ENCODE data around the gene NMT1.

NMT1 gene

GRCh38 chr17:45104029-45104428 lies 42.9 kb downstream of the NMT1 start:
- TF ChIP-seq CTCF (IDR thresholded peaks at IDR 0.05; ENCODE audit: low read length, missing control alignments), result no peak
- no peak for DNase-seq (ENCODE audit: low read depth)

GRCh38 chr17:45104497-45104896 lies 43.4 kb downstream of the NMT1 start:
- no peak overlapping the region for H3K4me3 ChIP-seq (replicated peaks; ENCODE audit: low read depth, low read length)
- no peak for DNase-seq (ENCODE audit: low read depth)
- TF ChIP-seq CTCF (IDR thresholded peaks at IDR 0.05; ENCODE audit: low read length, missing control alignments), result no peak

More at GRCh38 chr17:45104029-45104428, 42.9 kb downstream of the NMT1 start:
- H3K4me3 ChIP-seq (replicated peaks; ENCODE audit: low read depth, low read length), result no peak overlapping the region

- H3K4me3 ChIP-seq (replicated peaks; ENCODE audit: low read depth, low read length), result no peak overlapping the region
- DNase-seq (ENCODE audit: low read depth), result no peak
- TF ChIP-seq CTCF (IDR thresholded peaks at IDR 0.05; ENCODE audit: low read length, missing control alignments), result peak; percentile 1
These were observed 43.9 kb downstream of the NMT1 start for GRCh38 chr17:45104907-45105624.

- DNase-seq (ENCODE audit: low read depth), result no peak
- TF ChIP-seq CTCF (IDR thresholded peaks at IDR 0.05; ENCODE audit: low read length, missing control alignments), result no peak
- H3K4me3 ChIP-seq (replicated peaks; ENCODE audit: low read depth, low read length), result no peak overlapping the region
These were observed 45.0 kb downstream of the NMT1 start for GRCh38 chr17:45106096-45106495.

GRCh38 chr17:45106582-45106981 lies 45.5 kb downstream of the NMT1 start:
- H3K4me3 ChIP-seq (replicated peaks; ENCODE audit: low read depth, low read length), result no peak overlapping the region
- TF ChIP-seq CTCF (IDR thresholded peaks at IDR 0.05; ENCODE audit: low read length, missing control alignments), result no peak
- no peak for DNase-seq (ENCODE audit: low read depth)

- no peak for DNase-seq (ENCODE audit: low read depth)
- H3K4me3 ChIP-seq (replicated peaks; ENCODE audit: low read depth, low read length), result no peak overlapping the region
- TF ChIP-seq CTCF (IDR thresholded peaks at IDR 0.05; ENCODE audit: low read length, missing control alignments), result no peak
These were observed 46.3 kb downstream of the NMT1 start for GRCh38 chr17:45107293-45108010.

Measured in fibroblast of pulmonary artery (primary cell).